Activated T-cell treated with anti-CD3 and anti-CD28 coated beads for 4 hours (primary cell): ENCODE results near the gene ZFC3H1.

Experiments
- DNase-seq: peaks from one replicate; pipeline ENCODE4 v3.0.0-alpha.2; 2020

The ZFC3H1 gene

GRCh38 chr12:71566655-71567054, 97.0 kb downstream of the ZFC3H1 start:
- DNase-seq = no peak

DNA sequence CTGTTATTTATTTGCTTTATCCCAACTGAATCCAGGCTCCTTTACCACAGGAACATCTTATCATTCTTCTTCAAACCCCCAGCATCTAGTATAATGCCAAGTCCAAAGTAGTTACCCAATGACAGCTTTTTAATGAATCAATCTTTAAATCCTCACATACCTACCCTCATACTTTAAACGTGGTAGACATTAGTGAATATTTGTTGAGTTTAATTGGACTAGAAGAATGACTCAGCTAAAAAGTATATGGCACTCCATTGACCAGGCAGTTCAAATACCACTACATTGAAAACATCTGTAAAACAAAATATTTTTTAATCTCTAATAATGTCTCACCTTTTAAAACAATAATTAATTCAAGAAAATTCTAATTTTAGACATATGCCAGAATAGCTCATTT, 98.1 kb downstream of the ZFC3H1 start:
- DNase-seq = no peak

- DNase-seq = no peak
These were observed 100.7 kb downstream of the ZFC3H1 start for GRCh38 chr12:71562676-71563595.
